A673 (cell line): ENCODE measurements around the gene HECTD4.

ENCODE experiments used
- CTCF ChIP-seq: fragments of 300-800, 200-600 bp; sonication (generic); conservative IDR thresholded peaks from 2 replicates; pipeline ENCODE4 v1.5.1; 2017; ENCODE audit warnings: low read depth, mild to moderate bottlenecking, antibody characterized with exemption, low read length, moderate library complexity, mixed read lengths
- EZH2 ChIP-seq: fragments of 200-600 bp; sonication (generic); IDR thresholded peaks from 2 replicates; pipeline ENCODE4 v1.6.1; 2017; ENCODE audit warnings: borderline replicate concordance, low read depth, mild to moderate bottlenecking, mixed read lengths, antibody characterized with exemption, low read length; ENCODE audit not compliant: poor library complexity, severe bottlenecking

GRCh38 chr12:112115259-112116045, 266.8 kb downstream of the HECTD4 start:
- TF ChIP-seq CTCF (no peak), EZH2 (no peak)
